ENCODE results near the gene DNAH5.

GRCh38 chr5:13659391-13659790 lies 285.1 kb downstream of the DNAH5 start:
- TF ChIP-seq TARDBP (IDR thresholded peaks at IDR 0.05) (no peak), FOXM1 (IDR thresholded peaks at IDR 0.05; ENCODE audit: borderline replicate concordance) (no peak), SUZ12 (IDR thresholded peaks at IDR 0.05) (no peak), SP1 (IDR thresholded peaks at IDR 0.05) (no peak), ARNT (IDR thresholded peaks at IDR 0.05) (no peak), HDGF (IDR thresholded peaks at IDR 0.05; ENCODE audit: borderline replicate concordance) (no peak), BHLHE40 (IDR thresholded peaks at IDR 0.05; ENCODE audit: borderline replicate concordance) (no peak), LEF1 (IDR thresholded peaks at IDR 0.05; ENCODE audit: borderline replicate concordance) (no peak), FOXK2 (IDR thresholded peaks at IDR 0.05) (no peak), PKNOX1 (IDR thresholded peaks at IDR 0.05) (no peak), L3MBTL2 (conservative IDR thresholded peaks at IDR 0.05) (no peak)
